Heart left ventricle (tissue), 16 donors: ENCODE results near the gene PRM3. TPM values are rescaled to one million over a fixed set of nuclear protein-coding genes. Genes with fewer than 3 reads are reported as not detected.
A peak's percentile ranks its signal among the peaks of the same experiment; 100 is the strongest.

ENCODE experiments used
- ATAC-seq, 4 donors: fragments of 200-7000 bp; cut with Tn5 transposase; one replicate each; pipeline ENCODE4 v1.9.1; 2020 to 2022; ENCODE audit warnings: moderate library complexity in 4 of 4, mild to moderate bottlenecking in 3 of 4, moderate number of reproducible peaks in 1 of 4
- DNase-seq, 5 donors: peaks; one replicate each; pipeline ENCODE4 v3.0.0-alpha.2; 2020
- H3K27ac ChIP-seq, 12 donors: fragments of 200-600 bp; sonication (generic) in 4 of 12; one replicate each; pipeline versions ENCODE4 v1.5.0 to v1.8.0; 2016 to 2022; ENCODE audit warnings: mild to moderate bottlenecking in 2 of 12
- H3K27me3 ChIP-seq, 9 donors: fragments of 200-600 bp; sonication (generic) in 2 of 9; one replicate each; pipeline versions ENCODE4 v1.5.1 to v1.8.0; 2016 to 2022; ENCODE audit warnings: mild to moderate bottlenecking in 3 of 9
- H3K36me3 ChIP-seq, 9 donors: fragments of 200-600 bp; sonication (generic) in 2 of 9; one replicate each; pipeline versions ENCODE4 v1.5.0 to v1.8.0; 2018 to 2022; ENCODE audit warnings: mild to moderate bottlenecking in 2 of 9
- H3K4me1 ChIP-seq, 12 donors: fragments of 200-600 bp; sonication (generic) in 4 of 12; one replicate each; pipeline versions ENCODE4 v1.5.0 to v1.8.0; 2016 to 2022; ENCODE audit warnings: mild to moderate bottlenecking in 3 of 12
- H3K4me3 ChIP-seq, 12 donors: fragments of 200-600 bp; sonication (generic) in 4 of 12; one replicate each; pipeline versions ENCODE4 v1.5.0 to v1.8.0; 2017 to 2022; ENCODE audit warnings: mild to moderate bottlenecking in 9 of 12, moderate library complexity in 4 of 12
- H3K9me3 ChIP-seq, 12 donors: fragments of 200-600 bp; sonication (generic) in 4 of 12; one replicate each; pipeline versions ENCODE4 v1.5.0 to v1.8.0; 2016 to 2022; ENCODE audit warnings: mild to moderate bottlenecking in 1 of 12
- POLR2A ChIP-seq, 2 donors: fragments of 450-650 bp; IDR thresholded peaks; one replicate each; pipeline ENCODE4 v1.6.1; 2017; ENCODE audit warnings: antibody characterized with exemption in 2 of 2, mild to moderate bottlenecking in 2 of 2, moderate library complexity in 2 of 2
- WGBS, 4 donors: extraction: QIAGEN DNeasy Blood & Tissue Kit in 2 of 4; methylation state at CpG; one replicate each; pipeline versions ENCODE4 v1.1.5 to v1.1.7; 2013 to 2018; 5-methylcytosine and 5-hydroxymethylcytosine counted together
- intact Hi-C, 10 donors: fragments of 100-400 bp; cut with DNase I; formaldehyde crosslinking; loops; one replicate each; pipeline versions ENCODE4 v1.11.1 to v1.14.2; 2022
- polyA plus RNA-seq, 2 donors: library from polyadenylated mRNA; stranded (reverse); fragments of 200-250 nt; gene quantifications; one replicate each; pipeline ENCODE4 v1.2.3, GENCODE V29; 2013
- total RNA-seq, 9 donors: library from RNA; depleted of rRNA in 2 of 9; stranded (reverse); fragments of >200 nt in 2 of 9; fragmentation: NEBNext Ultra II Directional in 3 of 9; extraction: Animal tissue kit (Norgen Biotek cat#: 25700) in 3 of 9; gene quantifications; one replicate each; pipeline versions ENCODE4 v1.1.0 to v1.2.4, GENCODE V29; 2016 to 2023
- TF ChIP-seq, protein P1 (sequence below), 12 donors: fragments of 200-600 bp; sonication (generic) in 4 of 12; IDR thresholded peaks; one replicate each; pipeline versions ENCODE4 v1.5.0 to v1.8.0; 2018 to 2022; ENCODE audit warnings: antibody characterized with exemption in 12 of 12, mild to moderate bottlenecking in 5 of 12
- donor health status: ischemic (EF 13 %, LVEDD 7.1; RV severe dilation, severe dysfunction).
- donor health status: healthy with polysubstance abuse.
- donor health status: DM: no; HTN: yes; CAD: no.
- donor health status: DM: no; HTN: no; CAD: no.
- donor health status: ischemic (EF 25% LVEDD 6.9; RV normal size, moderate dysfunction).
- donor health status: ischemic (EF 25% LVEDD 5.7; RV mildly dilated, moderate dysfunction).
- donor health status: healthy.
- donor health status: DM: yes; HTN: yes; CAD: no.
- donor health status: ischemic (EF 35%, LVEDD 5.7; RV mildly dilated, moderate dysfunction).
- donor health status: nonischemic (EF 11% LVEDD 7.7; RV severe dilation, severe dysfunction).
- donor health status: DM: yes; HTN: yes; CAD: no.
- donor health status: PGD.
- donor health status: ischemic (EF 29% LVEDD 5.4; RV normal size, mild dysfunction).
- donor health status: nonischemic (EF 23%, LVEDD 6.1; RV moderate dilation, normal function).

Gene PRM3
- total and polyA plus RNA-seq, 11 donors: not detected

DNA sequence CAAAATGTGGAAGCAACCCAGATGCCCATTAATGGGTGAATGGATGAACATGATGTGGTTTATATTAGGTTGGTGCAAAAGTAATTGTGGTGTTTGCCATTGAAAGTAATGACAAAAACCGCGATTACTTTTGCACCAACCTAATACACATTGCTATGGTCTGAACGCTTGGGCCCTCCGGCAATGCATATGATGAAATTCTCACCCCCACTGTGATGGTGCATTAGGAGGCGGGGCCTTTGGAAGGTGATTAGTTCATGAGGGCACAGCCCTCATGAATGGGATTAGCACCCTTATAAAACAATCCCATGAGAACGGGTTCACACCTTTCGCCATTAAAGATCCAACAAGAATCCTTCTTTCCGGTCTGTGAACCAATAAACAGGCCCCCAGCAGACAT lies 33.0 kb upstream of the PRM3 start:
- peaks cover 0 to 39% (median 0%) of the 10 kb centered on the region in 12 donors for H3K4me1 ChIP-seq
- intact Hi-C loops: no loop called here
- no peaks in the 10 kb centered on the region for H3K27me3 ChIP-seq
- DNase-seq (no peak), ATAC-seq (no peak)
- no peaks in the 10 kb centered on the region for H3K36me3 ChIP-seq
- H3K9me3 ChIP-seq: peaks cover 0 to 4% (median 0%) of the 10 kb centered on the region in 12 donors
- WGBS, 4 donors: 88 to 92% (median 89%) methylated on average over 8 of the region's 8 CpGs
- no peak overlapping the region for H3K27ac ChIP-seq
- TF ChIP-seq, protein P1, sequence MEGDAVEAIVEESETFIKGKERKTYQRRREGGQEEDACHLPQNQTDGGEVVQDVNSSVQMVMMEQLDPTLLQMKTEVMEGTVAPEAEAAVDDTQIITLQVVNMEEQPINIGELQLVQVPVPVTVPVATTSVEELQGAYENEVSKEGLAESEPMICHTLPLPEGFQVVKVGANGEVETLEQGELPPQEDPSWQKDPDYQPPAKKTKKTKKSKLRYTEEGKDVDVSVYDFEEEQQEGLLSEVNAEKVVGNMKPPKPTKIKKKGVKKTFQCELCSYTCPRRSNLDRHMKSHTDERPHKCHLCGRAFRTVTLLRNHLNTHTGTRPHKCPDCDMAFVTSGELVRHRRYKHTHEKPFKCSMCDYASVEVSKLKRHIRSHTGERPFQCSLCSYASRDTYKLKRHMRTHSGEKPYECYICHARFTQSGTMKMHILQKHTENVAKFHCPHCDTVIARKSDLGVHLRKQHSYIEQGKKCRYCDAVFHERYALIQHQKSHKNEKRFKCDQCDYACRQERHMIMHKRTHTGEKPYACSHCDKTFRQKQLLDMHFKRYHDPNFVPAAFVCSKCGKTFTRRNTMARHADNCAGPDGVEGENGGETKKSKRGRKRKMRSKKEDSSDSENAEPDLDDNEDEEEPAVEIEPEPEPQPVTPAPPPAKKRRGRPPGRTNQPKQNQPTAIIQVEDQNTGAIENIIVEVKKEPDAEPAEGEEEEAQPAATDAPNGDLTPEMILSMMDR (IDR thresholded peaks at IDR 0.05): no peak
- no peak for TF ChIP-seq POLR2A (IDR thresholded peaks at IDR 0.05)
- no peak overlapping the region for H3K4me3 ChIP-seq

DNA sequence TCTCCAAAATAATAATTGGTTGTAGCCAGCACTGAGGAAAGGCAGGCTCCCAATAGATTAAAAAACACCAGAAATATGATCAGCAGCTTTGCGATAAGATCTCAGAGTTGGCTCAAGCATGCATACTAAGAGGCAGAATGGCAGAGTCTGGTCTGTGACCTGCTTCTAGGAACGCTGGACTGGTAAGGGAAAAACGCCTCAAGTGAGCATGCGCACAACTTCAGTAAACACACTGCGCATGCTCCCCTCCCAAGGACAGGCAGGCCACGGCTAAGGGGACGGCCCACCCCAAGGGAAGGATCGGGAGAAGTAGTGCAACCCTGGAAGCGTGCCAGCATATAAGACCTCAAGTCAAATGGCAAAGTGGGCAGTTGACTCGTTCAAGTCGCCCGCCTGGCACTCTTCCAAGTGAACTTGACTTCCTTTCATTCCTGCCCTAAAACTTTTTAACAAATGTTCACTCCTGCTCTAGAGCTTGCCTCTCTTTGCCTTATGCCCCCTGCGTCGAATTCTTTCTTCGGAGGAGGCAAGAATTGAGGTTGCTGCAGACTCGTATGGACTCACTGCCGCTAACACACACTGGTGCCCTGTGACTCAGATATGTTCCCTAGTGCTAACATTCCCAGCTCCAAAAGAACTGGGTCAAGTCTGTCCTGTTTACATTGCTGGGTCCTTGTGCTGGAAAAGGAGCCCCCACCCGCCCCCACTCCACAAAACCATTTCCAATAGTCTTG lies 30.1 kb upstream of the PRM3 start:
- 69 to 76% (median 75%) methylated on average over 18 of the region's 18 CpGs for WGBS, 4 donors
- peaks cover 0 to 14% (median 0%) of the 10 kb centered on the region in 12 donors for H3K4me1 ChIP-seq
- H3K4me3 ChIP-seq: no peak overlapping the region
- intact Hi-C loops: no loop called here
- no peaks in the 10 kb centered on the region for H3K36me3 ChIP-seq
- ATAC-seq (no peak), DNase-seq (no peak)
- no peak overlapping the region for H3K27ac ChIP-seq
- H3K27me3 ChIP-seq: no peaks in the 10 kb centered on the region
- TF ChIP-seq, protein P1 (IDR thresholded peaks at IDR 0.05): no peak
- no peak for TF ChIP-seq POLR2A (IDR thresholded peaks at IDR 0.05)
- H3K9me3 ChIP-seq: peaks cover 0 to 4% (median 0%) of the 10 kb centered on the region in 12 donors

DNA sequence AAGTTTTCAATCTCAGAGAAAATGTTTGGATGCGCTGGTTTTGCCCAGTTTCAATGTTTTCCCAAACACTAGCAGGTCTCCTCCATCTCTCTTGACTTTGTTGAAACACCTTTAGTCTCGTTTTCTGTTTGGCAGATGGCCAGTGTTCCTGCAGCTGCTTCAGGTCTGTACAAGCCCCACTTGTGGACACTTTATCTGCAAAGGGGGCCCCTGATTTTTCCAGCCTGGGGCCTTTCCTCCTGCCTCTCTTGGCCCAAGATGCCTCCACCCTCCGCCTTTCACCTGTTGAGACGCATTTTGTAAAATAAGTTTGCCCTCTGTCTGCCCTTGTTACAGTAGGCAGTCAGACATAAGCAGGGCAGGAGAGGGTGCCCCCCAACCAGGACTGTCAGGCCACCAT lies 29.5 kb upstream of the PRM3 start:
- Histone ChIP-seq H3K27me3 (no peaks in the 10 kb centered on the region), H3K4me1 (peaks cover 0 to 14% (median 0%) of the 10 kb centered on the region in 12 donors), H3K4me3 (no peak overlapping the region), H3K9me3 (peaks cover 0 to 4% (median 0%) of the 10 kb centered on the region in 12 donors), H3K27ac (no peak overlapping the region), H3K36me3 (no peaks in the 10 kb centered on the region)
- TF ChIP-seq POLR2A (IDR thresholded peaks at IDR 0.05): no peak
- TF ChIP-seq, protein P1 (IDR thresholded peaks at IDR 0.05): no peak
- ATAC-seq (no peak), DNase-seq (peak in 1 of 5 donors; percentile 1)
- WGBS, 4 donors: 53 to 73% (median 68%) methylated on average over 4 of the region's 4 CpGs
- intact Hi-C loops: no loop called here

DNA sequence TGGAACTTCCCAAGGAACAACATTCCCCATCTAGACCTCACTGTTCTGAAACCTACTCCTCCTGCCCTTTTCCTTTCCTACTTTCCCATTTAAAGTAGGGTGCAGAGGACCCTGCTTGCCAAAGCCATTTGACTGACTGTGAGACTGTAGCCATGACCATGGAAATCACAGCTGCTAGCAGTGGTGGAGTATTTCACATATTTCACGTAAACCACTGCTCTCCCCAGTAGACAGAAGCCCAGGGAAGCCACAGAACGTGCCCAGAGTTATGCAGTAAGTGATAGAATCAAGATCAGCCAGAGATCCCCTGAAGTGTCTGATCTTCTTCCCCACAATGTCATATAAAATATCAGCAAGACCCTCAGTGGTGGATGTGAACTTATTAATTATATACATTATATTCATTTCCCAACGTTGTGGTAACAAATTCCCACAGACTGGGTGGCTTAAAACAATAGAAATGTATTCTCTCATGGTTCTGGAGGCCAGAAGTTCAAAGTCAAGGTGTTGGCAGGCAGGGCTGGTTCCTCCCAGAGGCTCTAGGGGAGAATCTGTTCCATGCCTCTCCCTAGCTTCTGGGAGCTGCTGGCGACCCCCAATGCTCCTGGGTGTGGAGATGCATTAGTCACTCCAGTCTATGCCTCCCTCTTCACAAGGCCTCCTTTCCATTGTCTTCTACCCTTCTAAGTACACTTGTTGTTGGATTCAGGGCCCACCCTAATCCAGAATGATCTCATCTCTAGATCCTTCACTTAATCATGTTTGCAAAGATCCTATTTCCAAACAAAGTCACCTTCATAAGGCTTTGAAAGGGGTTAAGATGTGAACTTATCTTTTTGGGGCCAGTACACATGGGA lies 28.4 kb upstream of the PRM3 start:
- intact Hi-C loops: no loop called here
- H3K36me3 ChIP-seq: no peaks in the 10 kb centered on the region
- H3K27ac ChIP-seq: no peak overlapping the region
- H3K9me3 ChIP-seq: peaks cover 0 to 4% (median 0%) of the 10 kb centered on the region in 12 donors
- no peaks in the 10 kb centered on the region for H3K27me3 ChIP-seq
- H3K4me3 ChIP-seq: no peak overlapping the region
- DNase-seq (peak in 1 of 5 donors; percentile 2), ATAC-seq (no peak)
- 76 to 77% (median 77%) methylated on average over 4 of the region's 4 CpGs for WGBS, 4 donors
- peaks cover 0 to 15% (median 10%) of the 10 kb centered on the region in 12 donors for H3K4me1 ChIP-seq
- no peak for TF ChIP-seq POLR2A (IDR thresholded peaks at IDR 0.05)
- TF ChIP-seq, protein P1 (IDR thresholded peaks at IDR 0.05): no peak
